ENCODE measurements around the gene MTX3. TPM values are rescaled to one million over a fixed set of nuclear protein-coding genes. Genes with fewer than 3 reads are reported as not detected.

MTX3 gene
- total RNA-seq, 6 experiments from 2014 or later: 10.2 to 13.5 (median 12.8) TPM

DNA sequence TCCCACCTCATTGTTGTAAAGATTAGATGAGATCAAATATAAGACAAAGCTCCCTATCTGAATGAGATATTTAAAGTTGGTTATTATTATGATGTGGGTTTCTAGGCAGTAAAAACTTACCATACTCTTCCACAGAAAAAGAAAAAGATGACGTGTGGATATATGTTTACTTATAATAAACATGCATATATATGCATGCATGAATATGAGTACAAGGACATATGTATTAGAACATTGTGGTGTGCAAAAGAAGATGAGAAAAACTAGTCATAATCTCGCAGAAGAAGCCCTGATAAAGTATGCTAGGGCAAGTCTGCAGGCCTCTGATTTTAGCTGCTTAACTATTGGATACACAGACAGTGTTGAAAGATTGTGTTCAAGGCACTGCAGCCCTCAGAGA, 34.0 kb upstream of the MTX3 start:
- no peak for DNase-seq
- H3K27ac Mint-ChIP-seq: no peak overlapping the region
- no peaks in the 10 kb centered on the region for H3K36me3 Mint-ChIP-seq (ENCODE audit: low read depth)
- H3K27me3 Mint-ChIP-seq (ENCODE audit: insufficient read depth): peaks cover 9% of the 10 kb centered on the region
- no peaks in the 10 kb centered on the region for H3K9me3 Mint-ChIP-seq
- H3K4me1 Mint-ChIP-seq (ENCODE audit: low read depth): no peaks in the 10 kb centered on the region
- TF ChIP-seq, protein P1, sequence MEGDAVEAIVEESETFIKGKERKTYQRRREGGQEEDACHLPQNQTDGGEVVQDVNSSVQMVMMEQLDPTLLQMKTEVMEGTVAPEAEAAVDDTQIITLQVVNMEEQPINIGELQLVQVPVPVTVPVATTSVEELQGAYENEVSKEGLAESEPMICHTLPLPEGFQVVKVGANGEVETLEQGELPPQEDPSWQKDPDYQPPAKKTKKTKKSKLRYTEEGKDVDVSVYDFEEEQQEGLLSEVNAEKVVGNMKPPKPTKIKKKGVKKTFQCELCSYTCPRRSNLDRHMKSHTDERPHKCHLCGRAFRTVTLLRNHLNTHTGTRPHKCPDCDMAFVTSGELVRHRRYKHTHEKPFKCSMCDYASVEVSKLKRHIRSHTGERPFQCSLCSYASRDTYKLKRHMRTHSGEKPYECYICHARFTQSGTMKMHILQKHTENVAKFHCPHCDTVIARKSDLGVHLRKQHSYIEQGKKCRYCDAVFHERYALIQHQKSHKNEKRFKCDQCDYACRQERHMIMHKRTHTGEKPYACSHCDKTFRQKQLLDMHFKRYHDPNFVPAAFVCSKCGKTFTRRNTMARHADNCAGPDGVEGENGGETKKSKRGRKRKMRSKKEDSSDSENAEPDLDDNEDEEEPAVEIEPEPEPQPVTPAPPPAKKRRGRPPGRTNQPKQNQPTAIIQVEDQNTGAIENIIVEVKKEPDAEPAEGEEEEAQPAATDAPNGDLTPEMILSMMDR (IDR thresholded peaks at IDR 0.05): no peak
- no peak overlapping the region for H3K4me3 Mint-ChIP-seq

DNA sequence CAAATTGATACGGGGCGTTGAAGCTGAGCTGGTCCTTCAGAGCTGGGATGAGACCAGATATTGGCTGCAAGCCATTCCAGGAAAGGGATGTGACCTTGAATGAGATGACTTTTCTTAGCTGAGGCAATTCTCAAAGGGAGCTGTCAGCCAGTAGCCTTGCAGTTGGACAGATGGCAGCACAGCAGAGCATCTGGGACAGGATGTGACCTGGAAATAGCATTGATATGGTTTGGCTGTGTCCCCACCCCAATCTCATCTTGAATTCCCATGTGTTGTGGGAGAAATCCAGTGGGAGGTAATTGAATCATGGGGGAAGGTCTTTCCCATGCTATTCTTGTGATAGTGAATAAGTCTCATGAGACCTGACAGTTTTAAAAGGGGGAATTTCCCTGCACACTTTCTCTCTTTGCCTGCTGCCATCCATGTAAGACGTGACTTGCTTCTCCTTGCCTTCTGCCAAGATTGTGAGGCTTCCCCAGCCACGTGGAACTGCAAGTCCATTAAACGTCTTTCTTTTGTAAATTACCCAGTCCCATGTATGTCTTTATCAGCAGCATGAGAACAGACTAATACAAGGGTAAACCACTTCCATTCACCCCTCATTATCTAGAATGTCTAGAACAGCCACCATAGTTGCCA, 19.8 kb upstream of the MTX3 start:
- Mint-ChIP-seq H3K27me3 (ENCODE audit: insufficient read depth) (0 out of 2 replicates have a peak, but pooled peaks cover 2% of the 10 kb centered on the region), H3K36me3 (ENCODE audit: low read depth) (no peaks in the 10 kb centered on the region), H3K27ac (no peak overlapping the region), H3K9me3 (no peaks in the 10 kb centered on the region), H3K4me1 (ENCODE audit: low read depth) (no peaks in the 10 kb centered on the region), H3K4me3 (no peak overlapping the region)
- TF ChIP-seq, protein P1 (IDR thresholded peaks at IDR 0.05): no peak
- DNase-seq: no peak

DNA sequence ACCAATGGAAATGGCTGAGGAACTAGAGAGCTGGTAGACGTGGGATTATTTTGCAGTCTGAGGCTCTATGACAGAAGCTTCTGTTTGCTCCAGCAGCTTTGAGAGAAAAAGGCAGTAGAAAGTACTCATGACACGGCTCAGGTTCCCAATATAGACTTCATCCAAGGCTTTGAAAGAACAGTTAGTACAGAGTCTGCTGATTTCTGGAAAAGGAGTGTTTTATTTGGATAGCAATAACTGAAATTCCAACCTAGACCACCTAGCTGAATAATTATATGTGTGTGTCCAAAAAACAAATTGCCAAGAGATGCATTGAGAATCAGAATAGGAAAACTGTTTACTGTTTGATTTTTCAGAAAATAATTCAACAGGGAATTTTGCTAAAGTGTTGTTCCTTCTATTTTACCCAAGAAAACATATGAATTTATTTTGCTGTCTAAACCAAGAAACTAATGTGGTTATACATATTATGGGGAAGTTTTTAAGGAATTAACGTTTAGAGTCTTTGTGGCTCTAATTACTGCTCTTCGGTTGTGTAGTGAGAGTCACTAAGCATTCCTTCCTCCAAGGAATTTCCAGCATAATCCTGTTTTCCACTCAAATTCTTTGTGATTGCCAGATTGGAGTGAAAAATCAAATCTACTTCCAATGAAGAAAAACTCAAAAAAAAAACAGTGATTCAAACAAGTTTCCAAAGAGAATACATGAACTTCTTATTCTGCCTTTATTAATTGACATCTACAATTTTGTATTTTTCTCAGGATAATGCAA, 18.1 kb upstream of the MTX3 start:
- H3K4me1 Mint-ChIP-seq (ENCODE audit: low read depth): no peaks in the 10 kb centered on the region

DNA sequence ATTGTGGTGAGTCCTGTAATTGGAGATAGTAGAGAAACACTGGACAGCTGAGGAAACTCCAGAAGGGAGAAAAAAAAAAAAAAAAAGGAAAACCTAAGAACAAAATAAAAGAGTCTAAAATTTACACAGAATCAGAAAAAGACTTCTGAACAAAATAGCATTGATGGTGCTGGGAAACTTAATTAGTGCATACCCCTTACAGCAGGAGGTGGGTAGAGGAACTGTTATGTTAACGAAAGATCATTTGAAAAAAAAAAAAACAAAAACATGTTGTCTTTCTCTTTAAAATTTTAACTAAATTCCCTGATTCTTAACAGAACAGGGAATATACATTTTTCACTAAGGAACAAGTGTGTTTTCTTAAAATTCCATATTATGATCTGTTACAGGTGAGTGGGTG, 11.6 kb upstream of the MTX3 start:
- no peak overlapping the region for H3K27ac Mint-ChIP-seq
- H3K9me3 Mint-ChIP-seq: no peaks in the 10 kb centered on the region
- peaks cover 5% of the 10 kb centered on the region; the same call in 1 of the 2 replicates for H3K36me3 Mint-ChIP-seq (ENCODE audit: low read depth)

More for the DNA sequence above, 18.1 kb upstream of the MTX3 start:
- TF ChIP-seq, protein P1 (IDR thresholded peaks at IDR 0.05): no peak
- Mint-ChIP-seq H3K9me3 (no peaks in the 10 kb centered on the region), H3K27ac (no peak overlapping the region), H3K36me3 (ENCODE audit: low read depth) (no peaks in the 10 kb centered on the region), H3K27me3 (ENCODE audit: insufficient read depth) (0 out of 2 replicates have a peak, but pooled peaks cover 2% of the 10 kb centered on the region), H3K4me3 (no peak overlapping the region)
- no peak for DNase-seq

DNA sequence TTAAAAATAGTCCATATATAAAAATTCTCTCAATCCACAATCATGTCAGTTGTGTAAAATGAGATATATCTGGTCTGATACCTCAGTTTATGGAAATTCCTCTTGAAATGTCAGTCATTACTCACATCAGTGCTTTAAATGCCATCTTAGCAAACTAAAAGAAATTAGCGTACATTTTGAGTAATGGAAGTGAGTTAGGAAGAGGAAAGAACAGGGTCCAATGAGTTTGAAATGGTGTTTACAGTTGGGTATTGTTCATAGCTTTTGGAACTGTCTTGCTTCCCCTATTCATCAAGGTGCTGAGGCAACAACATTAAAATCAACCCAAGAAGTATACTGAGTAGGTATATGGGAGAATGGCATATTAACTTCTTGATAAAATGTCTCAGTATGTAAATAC, 8.7 kb upstream of the MTX3 start:
- H3K4me1 Mint-ChIP-seq (ENCODE audit: low read depth): no peaks in the 10 kb centered on the region
- no peak for DNase-seq
- TF ChIP-seq, protein P1 (IDR thresholded peaks at IDR 0.05): no peak
- H3K27ac Mint-ChIP-seq: no peak overlapping the region
- peaks cover 5% of the 10 kb centered on the region; the same call in 1 of the 2 replicates for H3K36me3 Mint-ChIP-seq (ENCODE audit: low read depth)
- H3K9me3 Mint-ChIP-seq: no peaks in the 10 kb centered on the region
- H3K4me3 Mint-ChIP-seq: no peak overlapping the region
- 0 out of 2 replicates have a peak, but pooled peaks cover 1% of the 10 kb centered on the region for H3K27me3 Mint-ChIP-seq (ENCODE audit: insufficient read depth)

More for the DNA sequence above, 11.6 kb upstream of the MTX3 start:
- Mint-ChIP-seq H3K4me3 (no peak overlapping the region), H3K4me1 (ENCODE audit: low read depth) (no peaks in the 10 kb centered on the region), H3K27me3 (ENCODE audit: insufficient read depth) (0 out of 2 replicates have a peak, but pooled peaks cover 1% of the 10 kb centered on the region)
- DNase-seq: no peak
- TF ChIP-seq, protein P1 (IDR thresholded peaks at IDR 0.05): no peak
